Panc1 (cell line): Measurements from ENCODE around the gene SUN1. TPM values are rescaled to one million over a fixed set of nuclear protein-coding genes. Genes with fewer than 3 reads are reported as not detected.

Source experiments
- ATAC-seq: fragments of 200-7000 bp; cut with Tn5 transposase; 2 replicates; pipeline ENCODE4 v1.9.1; 2020; ENCODE audit warnings: mild to moderate bottlenecking, moderate library complexity
- BruUV-seq: library from RNA; stranded (reverse); fragments of 400-500 nt; replicated peaks from 2 replicates; lab custom pipeline; 2021; lab: Mats Ljungman, UMichigan
- CTCF ChIA-PET: fragments of 300-600 bp; sonication (Branson Sonifier 250); formaldehyde crosslinking; loops from one replicate; lab custom pipeline; 2022; ENCODE audit warnings: antibody characterized with exemption; lab: Charles Lee
- POLR2A ChIA-PET: fragments of 300-600 bp; sonication (Branson Sonifier 250); formaldehyde crosslinking; loops from one replicate; lab custom pipeline; 2022; ENCODE audit warnings: antibody characterized with exemption; lab: Charles Lee
- DNase-seq: peaks from one replicate; pipeline ENCODE4 v3.0.0-alpha.2; 2010; ENCODE audit warnings: low read depth, low spot score
- H3K27ac ChIP-seq: 2 replicates; pipeline ENCODE4 v1.5.1; 2011; ENCODE audit warnings: mild to moderate bottlenecking, low read length, inconsistent platforms
- H3K27me3 ChIP-seq: fragments of 200-500 bp; sonication (Bioruptor generic); 2 replicates; pipeline ENCODE4 v1.6.0; 2014; ENCODE audit warnings: low read length, inconsistent platforms; ENCODE audit not compliant: control insufficient read depth, insufficient read depth
- H3K36me3 ChIP-seq: fragments of 200-500 bp; sonication (Bioruptor generic); 2 replicates; pipeline ENCODE4 v1.5.1; 2014; ENCODE audit warnings: inconsistent platforms, mild to moderate bottlenecking, low read length, moderate library complexity; ENCODE audit not compliant: control insufficient read depth, insufficient read depth
- H3K4me1 ChIP-seq: 2 replicates; pipeline ENCODE4 v1.5.1; 2011; ENCODE audit warnings: inconsistent platforms, mild to moderate bottlenecking, low read length, moderate library complexity; ENCODE audit not compliant: control insufficient read depth, insufficient read depth
- H3K4me3 ChIP-seq, 2 experiments: 2 replicates each; pipeline ENCODE4 v1.5.1; 2011 to 2012; ENCODE audit warnings: low read depth in 2 of 2, low read length in 2 of 2, mild to moderate bottlenecking in 2 of 2, inconsistent platforms in 1 of 2, moderate library complexity in 1 of 2
- H3K9me3 ChIP-seq: fragments of 200-500 bp; sonication (Bioruptor generic); 2 replicates; pipeline ENCODE4 v1.5.1; 2014; ENCODE audit warnings: low read depth, mild to moderate bottlenecking, inconsistent platforms, low read length, moderate library complexity; ENCODE audit not compliant: control insufficient read depth, insufficient read depth
- POLR2AphosphoS5 ChIP-seq: IDR thresholded peaks from 2 replicates; pipeline ENCODE4 v1.6.1; 2012; ENCODE audit warnings: mild to moderate bottlenecking, low read depth, low read length, moderate library complexity
- SIN3A ChIP-seq: IDR thresholded peaks from 2 replicates; pipeline ENCODE4 v1.6.1; 2012; ENCODE audit warnings: low read depth, mild to moderate bottlenecking, low read length, moderate library complexity, borderline replicate concordance; ENCODE audit not compliant: insufficient read depth
- TCF7L2 ChIP-seq: IDR thresholded peaks from 2 replicates; pipeline ENCODE4 v1.6.1; 2011; ENCODE audit warnings: mild to moderate bottlenecking, low read depth, low read length, inconsistent platforms
- in situ Hi-C: cut with HindIII; loops from 2 replicates; pipeline ENCODE4 v1.10.0; 2016; ENCODE audit warnings: low sequenced_read_pairs, low pct_unique_long_range_greater_than_20kb
- intact Hi-C: fragments of 100-400 bp; cut with micrococcal nuclease; formaldehyde crosslinking; loops from one replicate; pipeline ENCODE4 v1.10.0; 2022; ENCODE audit not compliant: unreplicated experiment
- total RNA-seq: library from RNA; stranded (reverse); gene quantifications from one replicate; pipeline ENCODE4 v1.2.1, GENCODE V29; 2021; ENCODE audit not compliant: unreplicated experiment
- TF ChIP-seq, protein P1 (sequence below): fragments of 450-650 bp; IDR thresholded peaks from 2 replicates; pipeline ENCODE4 v1.5.1; 2017; ENCODE audit warnings: mild to moderate bottlenecking
- TF ChIP-seq, protein P2 (sequence below), 2 experiments: IDR thresholded peaks; 2 replicates each; pipeline ENCODE4 v1.6.1; 2011 to 2012; ENCODE audit warnings: low read depth in 2 of 2, control low read depth in 1 of 2, low read length in 1 of 2, mild to moderate bottlenecking in 1 of 2, moderate library complexity in 1 of 2; ENCODE audit not compliant: insufficient read depth in 1 of 2

Gene SUN1
- total RNA-seq, 1 experiment from 2014 or later, result 244 TPM

GRCh38 chr7:909358-910329 lies 77.4 kb downstream of the SUN1 start:
- Histone ChIP-seq H3K36me3 (no peaks in the 10 kb centered on the region), H3K27ac (no peak overlapping the region), H3K27me3 (no peaks in the 10 kb centered on the region; the same call in 1 of the 2 replicates), H3K9me3 (no peaks in the 10 kb centered on the region), H3K4me3 (peak overlapping the region; percentile 18 to 25; a peak in 3 of 4 replicates), H3K4me1 (peaks cover 12% of the 10 kb centered on the region)
- ATAC-seq (peak; percentile 28; the same call in 1 of the 2 replicates), DNase-seq (no peak)
- CTCF ChIA-PET, result interaction anchor here (0.6 kb wide), 1 partner anchor 13 kb away, joined by 3 read pairs; no protein-coding TSS in a partner anchor
- POLR2A ChIA-PET, result interaction anchor here (0.7 kb wide), 1 partner anchor 565 kb away, joined by 13 read pairs; no protein-coding TSS in a partner anchor
- no TSS peak for BruUV-seq
- TF ChIP-seq TCF7L2 (no peak), SIN3A (no peak), POLR2AphosphoS5 (no peak)
- TF ChIP-seq, protein P1, sequence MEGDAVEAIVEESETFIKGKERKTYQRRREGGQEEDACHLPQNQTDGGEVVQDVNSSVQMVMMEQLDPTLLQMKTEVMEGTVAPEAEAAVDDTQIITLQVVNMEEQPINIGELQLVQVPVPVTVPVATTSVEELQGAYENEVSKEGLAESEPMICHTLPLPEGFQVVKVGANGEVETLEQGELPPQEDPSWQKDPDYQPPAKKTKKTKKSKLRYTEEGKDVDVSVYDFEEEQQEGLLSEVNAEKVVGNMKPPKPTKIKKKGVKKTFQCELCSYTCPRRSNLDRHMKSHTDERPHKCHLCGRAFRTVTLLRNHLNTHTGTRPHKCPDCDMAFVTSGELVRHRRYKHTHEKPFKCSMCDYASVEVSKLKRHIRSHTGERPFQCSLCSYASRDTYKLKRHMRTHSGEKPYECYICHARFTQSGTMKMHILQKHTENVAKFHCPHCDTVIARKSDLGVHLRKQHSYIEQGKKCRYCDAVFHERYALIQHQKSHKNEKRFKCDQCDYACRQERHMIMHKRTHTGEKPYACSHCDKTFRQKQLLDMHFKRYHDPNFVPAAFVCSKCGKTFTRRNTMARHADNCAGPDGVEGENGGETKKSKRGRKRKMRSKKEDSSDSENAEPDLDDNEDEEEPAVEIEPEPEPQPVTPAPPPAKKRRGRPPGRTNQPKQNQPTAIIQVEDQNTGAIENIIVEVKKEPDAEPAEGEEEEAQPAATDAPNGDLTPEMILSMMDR, result no peak; the same call in 1 of the 2 replicates
- TF ChIP-seq, protein P2, sequence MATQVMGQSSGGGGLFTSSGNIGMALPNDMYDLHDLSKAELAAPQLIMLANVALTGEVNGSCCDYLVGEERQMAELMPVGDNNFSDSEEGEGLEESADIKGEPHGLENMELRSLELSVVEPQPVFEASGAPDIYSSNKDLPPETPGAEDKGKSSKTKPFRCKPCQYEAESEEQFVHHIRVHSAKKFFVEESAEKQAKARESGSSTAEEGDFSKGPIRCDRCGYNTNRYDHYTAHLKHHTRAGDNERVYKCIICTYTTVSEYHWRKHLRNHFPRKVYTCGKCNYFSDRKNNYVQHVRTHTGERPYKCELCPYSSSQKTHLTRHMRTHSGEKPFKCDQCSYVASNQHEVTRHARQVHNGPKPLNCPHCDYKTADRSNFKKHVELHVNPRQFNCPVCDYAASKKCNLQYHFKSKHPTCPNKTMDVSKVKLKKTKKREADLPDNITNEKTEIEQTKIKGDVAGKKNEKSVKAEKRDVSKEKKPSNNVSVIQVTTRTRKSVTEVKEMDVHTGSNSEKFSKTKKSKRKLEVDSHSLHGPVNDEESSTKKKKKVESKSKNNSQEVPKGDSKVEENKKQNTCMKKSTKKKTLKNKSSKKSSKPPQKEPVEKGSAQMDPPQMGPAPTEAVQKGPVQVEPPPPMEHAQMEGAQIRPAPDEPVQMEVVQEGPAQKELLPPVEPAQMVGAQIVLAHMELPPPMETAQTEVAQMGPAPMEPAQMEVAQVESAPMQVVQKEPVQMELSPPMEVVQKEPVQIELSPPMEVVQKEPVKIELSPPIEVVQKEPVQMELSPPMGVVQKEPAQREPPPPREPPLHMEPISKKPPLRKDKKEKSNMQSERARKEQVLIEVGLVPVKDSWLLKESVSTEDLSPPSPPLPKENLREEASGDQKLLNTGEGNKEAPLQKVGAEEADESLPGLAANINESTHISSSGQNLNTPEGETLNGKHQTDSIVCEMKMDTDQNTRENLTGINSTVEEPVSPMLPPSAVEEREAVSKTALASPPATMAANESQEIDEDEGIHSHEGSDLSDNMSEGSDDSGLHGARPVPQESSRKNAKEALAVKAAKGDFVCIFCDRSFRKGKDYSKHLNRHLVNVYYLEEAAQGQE (IDR thresholded peaks at IDR 0.05; ENCODE audit: insufficient read depth in 1 of 2, low read depth in 2 of 2, low read length in 1 of 2), result no peak
- in situ Hi-C loops, result no loop called here
- intact Hi-C loops, result no loop called here

DNA sequence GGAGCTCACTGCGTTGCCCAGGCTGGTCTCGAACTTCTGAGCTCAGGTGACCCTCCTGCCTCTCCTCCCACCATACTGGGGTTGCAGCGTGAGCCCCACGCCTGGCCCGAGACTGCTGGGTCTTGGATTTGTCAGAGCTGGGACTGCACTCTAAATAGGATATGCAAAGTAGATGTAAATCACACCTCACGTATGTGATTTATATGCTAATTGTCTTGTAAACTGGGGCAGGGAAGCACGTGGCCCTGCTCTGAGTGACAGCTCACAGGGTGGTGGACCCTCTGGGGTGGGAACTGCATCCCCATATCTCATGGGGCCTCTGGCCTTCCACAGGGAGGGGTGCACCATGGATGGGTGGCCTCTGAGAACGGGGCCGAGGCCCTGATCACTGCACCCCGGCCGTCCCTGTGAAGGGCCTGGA lies 78.2 kb downstream of the SUN1 start:
- no peak overlapping the region for H3K4me3 ChIP-seq
- H3K27me3 ChIP-seq, result no peaks in the 10 kb centered on the region
- intact Hi-C loops (no loop called here), in situ Hi-C loops (no loop called here)
- ChIA-PET POLR2A (no interaction called here), CTCF (no interaction called here)
- no peaks in the 10 kb centered on the region for H3K36me3 ChIP-seq
- no peaks in the 10 kb centered on the region for H3K9me3 ChIP-seq
- H3K4me1 ChIP-seq, result peaks cover 11% of the 10 kb centered on the region
- no peak overlapping the region for H3K27ac ChIP-seq
- TF ChIP-seq SIN3A, result no peak
- no peak for TF ChIP-seq TCF7L2
- no peak for TF ChIP-seq POLR2AphosphoS5
- TF ChIP-seq, protein P2 (IDR thresholded peaks at IDR 0.05; ENCODE audit: insufficient read depth in 1 of 2, low read depth in 2 of 2, low read length in 1 of 2), result no peak
- TF ChIP-seq, protein P1, result no peak
- BruUV-seq, result no TSS peak
- DNase-seq, result no peak
- ATAC-seq, result no peak
